H1 (cell line): ENCODE data around the gene HTR3E. TPM values are rescaled to one million over a fixed set of nuclear protein-coding genes. Genes with fewer than 3 reads are reported as not detected.

ENCODE experiments used
- EZH2 ChIP-seq: fragments of 200-600 bp; sonication (generic); IDR thresholded peaks from 2 replicates; pipeline ENCODE4 v1.7.1; 2012; ENCODE audit warnings: low read depth, mild to moderate bottlenecking, moderate library complexity, low read length, inconsistent platforms; ENCODE audit not compliant: severe bottlenecking
- HDAC2 ChIP-seq, 2 experiments: fragments of 300-600 bp in 1 of 2; sonication (generic) in 1 of 2; IDR thresholded peaks; 2 replicates each; pipeline ENCODE4 v1.6.1; 2011 to 2012; ENCODE audit warnings: low read depth in 2 of 2, low read length in 2 of 2, mild to moderate bottlenecking in 2 of 2, moderate library complexity in 2 of 2, borderline replicate concordance in 1 of 2, inconsistent platforms in 1 of 2
- JUND ChIP-seq: IDR thresholded peaks from 2 replicates; pipeline ENCODE4 v1.6.1; 2011; ENCODE audit warnings: mild to moderate bottlenecking, improper control_type of control experiment, low read length
- RAD21 ChIP-seq, 2 experiments: IDR thresholded peaks in 1 of 2; conservative IDR thresholded peaks in 1 of 2; 2 replicates each; pipeline ENCODE4 v1.6.1; 2011; ENCODE audit warnings: low read depth in 2 of 2, low read length in 2 of 2, improper control_type of control experiment in 1 of 2, inconsistent platforms in 1 of 2, mild to moderate bottlenecking in 1 of 2, moderate library complexity in 1 of 2
- polyA plus RNA-seq, 7 experiments: library from polyadenylated mRNA; depleted of rRNA in 3 of 7; stranded (reverse) in 5 of 7; unstranded in 2 of 7; fragments of >200 nt in 5 of 7; fragments of 200-250 nt in 2 of 7; gene quantifications; 1 replicate in 5 of 7; 2 replicates in 1 of 7; 4 replicates in 1 of 7; pipeline versions ENCODE4 v1.2.1 to v1.2.3, GENCODE V29; 2011 to 2013; ENCODE audit warnings: missing spikeins in 2 of 7, mixed read lengths in 2 of 7
- total RNA-seq: library from RNA; stranded (reverse); fragmentation: NEBNext Ultra II Directional; extraction: Animal tissue kit (Norgen Biotek cat#: 25700); gene quantifications from 2 replicates; pipeline ENCODE4 v1.2.1, GENCODE V29; 2021

The HTR3E gene
- total and polyA plus RNA-seq, 2 of the 8 experiments (the other 6 are each of a cell fraction or from before 2014, with no cell fraction given): not detected

DNA sequence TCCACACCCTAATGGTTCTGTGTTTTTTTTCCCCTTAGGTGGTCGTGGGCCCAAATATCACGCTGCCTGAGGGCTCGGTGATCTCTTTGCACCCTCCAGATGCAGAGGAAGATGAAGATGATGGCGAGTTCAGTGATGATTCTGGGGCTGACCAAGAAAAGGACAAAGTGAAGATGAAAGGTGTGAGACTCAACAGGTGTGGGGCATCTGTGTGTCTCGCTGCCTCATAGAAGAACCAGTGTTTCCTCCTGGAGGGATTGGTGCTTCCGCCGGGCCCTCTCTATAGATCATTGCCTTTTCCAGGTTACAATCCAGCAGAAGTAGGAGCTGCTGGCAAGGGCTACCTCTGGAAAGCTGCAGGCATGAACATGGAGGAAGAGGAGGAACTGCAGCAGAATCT lies 45.3 kb downstream of the HTR3E start (continued):
- TF ChIP-seq EZH2: no peak
- no peak for TF ChIP-seq HDAC2 (IDR thresholded peaks at IDR 0.05; ENCODE audit: borderline replicate concordance in 1 of 2, low read depth in 2 of 2, low read length in 2 of 2)
- no peak for TF ChIP-seq JUND
- TF ChIP-seq RAD21 (IDR thresholded peaks at IDR 0.05 in 1 of 2, conservative IDR thresholded peaks at IDR 0.05 in 1 of 2; ENCODE audit: low read depth in 2 of 2, low read length in 2 of 2): no peak
- TF ChIP-seq, all 59 proteins: peak for 0
